SK-N-SH (cell line): ENCODE results near the gene DNAH10.

Experiments used
- CHD2 ChIP-seq: fragments of 150-350 bp; IDR thresholded peaks from 2 replicates; pipeline ENCODE4 v1.6.1; 2018; ENCODE audit warnings: low read length; ENCODE audit not compliant: partially characterized antibody
- EZH2phosphoT487 ChIP-seq: fragments of 200-600 bp; sonication (generic); IDR thresholded peaks from 2 replicates; pipeline ENCODE4 v1.6.1; 2017; ENCODE audit warnings: low read depth, mixed run types, mild to moderate bottlenecking, antibody characterized with exemption, moderate library complexity, borderline replicate concordance
- FOXM1 ChIP-seq: IDR thresholded peaks from 2 replicates; pipeline ENCODE4 v1.4.0; 2012; ENCODE audit warnings: low read depth, mild to moderate bottlenecking
- GABPA ChIP-seq: IDR thresholded peaks from 2 replicates; pipeline ENCODE4 v1.4.0; 2012; ENCODE audit warnings: low read depth, mild to moderate bottlenecking
- GATA2 ChIP-seq: sonication (generic); formaldehyde crosslinking; IDR thresholded peaks from 2 replicates; pipeline ENCODE4 v1.5.0; 2020; ENCODE audit warnings: mild to moderate bottlenecking, missing genetic modification reagents
- MXI1 ChIP-seq: IDR thresholded peaks from 2 replicates; pipeline ENCODE4 v1.6.1; 2012; ENCODE audit warnings: mild to moderate bottlenecking, low read depth, low read length, improper control_type of control experiment
- RAD21 ChIP-seq: IDR thresholded peaks from 2 replicates; pipeline ENCODE4 v1.6.1; 2012; ENCODE audit warnings: mild to moderate bottlenecking, low read length
- RFX5 ChIP-seq: IDR thresholded peaks from 2 replicates; pipeline ENCODE4 v1.6.1; 2012; ENCODE audit warnings: mild to moderate bottlenecking, improper control_type of control experiment, low read length
- SMC3 ChIP-seq: IDR thresholded peaks from 2 replicates; pipeline ENCODE4 v1.6.1; 2012; ENCODE audit warnings: low read depth, low read length, improper control_type of control experiment
- TAF1 ChIP-seq: IDR thresholded peaks from 2 replicates; pipeline ENCODE4 v1.6.1; 2012; ENCODE audit warnings: low read depth, mild to moderate bottlenecking, low read length, moderate library complexity, borderline replicate concordance
- USF1 ChIP-seq: IDR thresholded peaks from 2 replicates; pipeline ENCODE4 v1.4.0; 2012; ENCODE audit warnings: low read depth, borderline replicate concordance
- YY1 ChIP-seq: IDR thresholded peaks from 2 replicates; pipeline ENCODE4 v1.4.0; 2012; ENCODE audit warnings: low read depth, mild to moderate bottlenecking
- TF ChIP-seq, protein P1 (sequence below): fragments of 200-600 bp; sonication (generic); IDR thresholded peaks from 2 replicates; pipeline ENCODE4 v1.6.1; 2017; ENCODE audit warnings: antibody characterized with exemption, mild to moderate bottlenecking, moderate library complexity

- TF ChIP-seq YY1 = no peak
- TF ChIP-seq, protein P1, sequence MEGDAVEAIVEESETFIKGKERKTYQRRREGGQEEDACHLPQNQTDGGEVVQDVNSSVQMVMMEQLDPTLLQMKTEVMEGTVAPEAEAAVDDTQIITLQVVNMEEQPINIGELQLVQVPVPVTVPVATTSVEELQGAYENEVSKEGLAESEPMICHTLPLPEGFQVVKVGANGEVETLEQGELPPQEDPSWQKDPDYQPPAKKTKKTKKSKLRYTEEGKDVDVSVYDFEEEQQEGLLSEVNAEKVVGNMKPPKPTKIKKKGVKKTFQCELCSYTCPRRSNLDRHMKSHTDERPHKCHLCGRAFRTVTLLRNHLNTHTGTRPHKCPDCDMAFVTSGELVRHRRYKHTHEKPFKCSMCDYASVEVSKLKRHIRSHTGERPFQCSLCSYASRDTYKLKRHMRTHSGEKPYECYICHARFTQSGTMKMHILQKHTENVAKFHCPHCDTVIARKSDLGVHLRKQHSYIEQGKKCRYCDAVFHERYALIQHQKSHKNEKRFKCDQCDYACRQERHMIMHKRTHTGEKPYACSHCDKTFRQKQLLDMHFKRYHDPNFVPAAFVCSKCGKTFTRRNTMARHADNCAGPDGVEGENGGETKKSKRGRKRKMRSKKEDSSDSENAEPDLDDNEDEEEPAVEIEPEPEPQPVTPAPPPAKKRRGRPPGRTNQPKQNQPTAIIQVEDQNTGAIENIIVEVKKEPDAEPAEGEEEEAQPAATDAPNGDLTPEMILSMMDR = no peak
- no peak for TF ChIP-seq CHD2
- no peak for TF ChIP-seq MXI1
- TF ChIP-seq FOXM1 = no peak
- TF ChIP-seq GABPA = no peak
- no peak for TF ChIP-seq GATA2 (CRISPR knock-in tag)
- TF ChIP-seq RFX5 = no peak
- TF ChIP-seq SMC3 = no peak
- TF ChIP-seq TAF1 = no peak
- no peak for TF ChIP-seq RAD21
- TF ChIP-seq EZH2phosphoT487 = no peak
- TF ChIP-seq USF1 = no peak
Observed at GRCh38 chr12:123979566-123979965, 217.5 kb downstream of the DNAH10 start.
